GM18505 (cell line): ENCODE data around the gene CTIF.

Experiments
- ATAC-seq: cut with Tn5 transposase; IDR thresholded peaks from one replicate; pipeline ENCODE4 v1.9.1; 2021; ENCODE audit not compliant: unreplicated experiment
- POLR2A ChIP-seq: IDR thresholded peaks from 4 replicates; pipeline ENCODE4 v1.6.1; 2011; ENCODE audit warnings: borderline replicate concordance; ENCODE audit not compliant: insufficient read depth, insufficient read length; ENCODE audit errors: extremely low read depth

CTIF gene

DNA sequence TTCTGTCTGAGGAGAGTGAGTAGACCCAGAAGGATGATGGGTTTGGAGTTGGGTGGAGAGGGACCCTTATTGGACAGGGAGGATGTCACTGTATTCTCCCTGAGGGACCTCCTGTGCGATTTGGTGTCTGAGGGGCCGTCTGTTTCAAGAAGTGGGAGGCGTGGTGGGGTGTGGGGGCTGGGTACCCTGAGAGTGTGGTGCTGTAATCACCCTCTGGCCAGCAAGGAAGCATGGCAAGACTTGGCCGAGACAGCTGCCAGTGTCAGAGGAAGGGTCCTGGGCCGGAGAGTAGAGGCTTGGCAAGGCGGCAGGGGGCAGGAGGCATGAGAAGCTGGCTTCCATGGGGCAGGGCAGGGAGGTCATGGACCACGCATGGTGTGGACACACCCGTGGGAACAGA lies 43.1 kb downstream of the CTIF start:
- no peak for TF ChIP-seq POLR2A
- no peak for ATAC-seq

DNA sequence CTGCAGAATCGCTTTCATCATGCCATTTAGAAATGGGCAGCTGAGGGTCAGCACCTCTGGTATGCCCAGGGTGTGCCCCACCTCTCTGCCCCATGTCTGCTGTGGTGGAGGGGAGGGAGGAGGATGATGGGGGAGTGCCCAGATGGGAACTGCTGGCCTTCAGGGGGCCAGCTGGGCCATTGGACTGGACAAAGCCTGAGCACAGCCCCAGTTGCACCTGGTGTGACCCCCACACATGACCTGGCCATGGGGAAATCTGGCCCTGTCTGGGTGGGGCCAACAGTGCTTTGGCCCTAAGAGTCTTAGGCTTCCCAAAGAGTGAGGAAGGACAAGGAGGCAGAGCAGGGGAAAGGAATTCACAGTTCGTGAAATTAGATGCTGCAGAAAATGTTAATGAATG lies 44.1 kb downstream of the CTIF start:
- ATAC-seq, result no peak

DNA sequence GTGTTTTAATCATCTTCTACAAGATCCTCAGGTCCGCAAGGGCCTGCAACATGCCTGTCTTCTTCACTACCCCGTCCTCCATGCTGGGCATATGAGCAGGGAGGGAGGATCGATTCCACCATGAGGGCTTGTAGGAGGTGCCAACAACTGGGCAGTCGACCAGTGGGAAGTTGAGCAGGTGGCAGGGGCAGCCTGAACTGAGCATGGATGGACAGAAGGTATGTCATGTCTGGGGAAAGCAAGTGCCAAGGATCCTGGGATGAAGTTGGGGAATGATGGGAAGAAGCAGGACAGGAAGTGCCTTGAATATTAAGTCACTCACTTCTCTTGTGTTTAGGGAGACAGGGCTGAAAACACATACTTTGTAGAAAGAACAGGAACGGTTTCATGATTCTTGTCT lies 44.7 kb downstream of the CTIF start:
- no peak for ATAC-seq
- no peak for TF ChIP-seq POLR2A

More for the DNA sequence above, 44.1 kb downstream of the CTIF start:
- TF ChIP-seq POLR2A, result no peak

DNA sequence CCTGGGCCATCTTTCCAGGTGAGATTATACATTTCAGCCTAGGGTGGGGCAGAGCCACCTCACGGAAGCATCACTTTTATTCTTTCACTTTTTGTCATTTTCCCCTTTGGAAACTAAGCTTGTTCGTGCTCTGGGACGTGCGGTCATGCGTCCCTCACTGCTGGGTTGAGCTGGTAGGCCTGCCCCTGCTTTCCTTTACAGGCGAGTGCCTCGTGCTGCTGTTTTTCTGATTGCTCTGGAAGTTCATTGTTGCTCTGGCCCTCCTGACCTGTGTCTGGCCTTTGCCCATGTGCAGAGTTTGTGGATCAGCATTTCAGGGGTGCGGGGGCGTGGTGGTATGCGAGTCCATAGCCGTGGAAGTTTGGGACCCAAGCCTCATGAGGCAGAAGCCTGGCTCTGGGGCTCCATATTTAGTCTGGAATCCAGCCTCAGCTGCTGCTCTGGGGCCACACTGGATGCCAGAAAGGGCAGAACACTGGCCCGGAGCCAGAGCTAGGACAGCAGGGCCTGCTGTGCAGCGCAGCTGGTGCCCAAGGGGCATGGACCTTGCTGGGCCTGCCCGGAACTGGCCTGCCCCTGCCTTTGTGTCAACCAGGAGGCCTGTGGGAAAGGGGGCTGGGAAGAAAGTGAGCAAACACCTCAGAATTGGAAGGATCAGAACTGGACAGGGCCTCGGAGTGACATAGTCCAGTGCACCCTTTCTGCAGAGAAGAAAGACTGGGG lies 51.1 kb downstream of the CTIF start:
- TF ChIP-seq POLR2A, result no peak

DNA sequence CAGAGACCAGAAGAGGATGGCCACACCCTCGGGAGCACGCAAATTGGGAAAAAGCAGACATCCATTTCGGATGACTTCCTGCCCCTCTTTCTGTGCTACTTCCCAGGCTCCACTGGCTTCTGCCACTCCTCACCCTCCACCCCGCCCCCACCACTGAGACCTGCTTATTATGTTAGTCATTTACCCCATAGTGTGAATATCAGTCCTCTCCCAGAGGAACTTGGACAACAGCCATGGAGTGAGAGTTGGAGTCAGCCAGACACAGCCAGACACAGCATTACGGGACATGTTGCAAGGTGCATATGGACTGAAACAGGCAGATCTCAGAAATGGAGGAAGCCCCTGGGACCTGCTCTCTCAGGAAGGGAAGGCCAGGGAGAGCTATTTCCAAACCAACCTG lies 51.8 kb downstream of the CTIF start:
- no peak for TF ChIP-seq POLR2A
- ATAC-seq, result no peak

More for the DNA sequence above, 51.1 kb downstream of the CTIF start:
- no peak for ATAC-seq

DNA sequence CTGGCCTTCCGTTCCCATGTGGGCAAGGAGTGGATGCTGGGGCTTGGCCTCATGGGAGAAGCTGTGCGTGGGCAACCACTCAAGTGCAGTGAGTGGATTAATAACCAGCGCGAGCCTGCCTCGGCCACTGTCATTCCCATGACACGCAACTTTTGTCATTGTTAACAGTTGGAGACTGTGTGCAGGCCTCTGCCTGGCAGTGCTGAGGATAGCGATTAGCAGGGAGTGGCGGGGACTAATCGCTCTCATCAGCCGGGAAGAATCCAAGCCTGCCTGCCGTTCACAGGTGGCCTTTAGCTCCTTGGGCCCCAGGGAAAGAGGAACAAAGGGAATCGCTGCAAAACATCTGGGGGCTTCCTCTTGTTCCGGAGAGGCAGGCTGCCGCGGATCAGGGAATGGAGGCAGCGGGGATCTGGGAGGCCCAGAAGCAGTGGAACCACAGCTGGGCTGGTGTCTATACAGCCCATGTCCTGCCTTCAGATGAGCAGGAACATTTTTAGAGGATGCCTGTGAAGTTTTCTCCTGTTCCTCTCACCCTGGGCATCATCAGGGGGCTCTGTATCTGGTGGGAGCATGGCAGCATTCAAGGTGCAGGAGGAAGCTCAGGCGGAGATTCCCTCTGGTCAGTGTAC lies 53.8 kb downstream of the CTIF start:
- TF ChIP-seq POLR2A, result no peak
- ATAC-seq, result no peak

DNA sequence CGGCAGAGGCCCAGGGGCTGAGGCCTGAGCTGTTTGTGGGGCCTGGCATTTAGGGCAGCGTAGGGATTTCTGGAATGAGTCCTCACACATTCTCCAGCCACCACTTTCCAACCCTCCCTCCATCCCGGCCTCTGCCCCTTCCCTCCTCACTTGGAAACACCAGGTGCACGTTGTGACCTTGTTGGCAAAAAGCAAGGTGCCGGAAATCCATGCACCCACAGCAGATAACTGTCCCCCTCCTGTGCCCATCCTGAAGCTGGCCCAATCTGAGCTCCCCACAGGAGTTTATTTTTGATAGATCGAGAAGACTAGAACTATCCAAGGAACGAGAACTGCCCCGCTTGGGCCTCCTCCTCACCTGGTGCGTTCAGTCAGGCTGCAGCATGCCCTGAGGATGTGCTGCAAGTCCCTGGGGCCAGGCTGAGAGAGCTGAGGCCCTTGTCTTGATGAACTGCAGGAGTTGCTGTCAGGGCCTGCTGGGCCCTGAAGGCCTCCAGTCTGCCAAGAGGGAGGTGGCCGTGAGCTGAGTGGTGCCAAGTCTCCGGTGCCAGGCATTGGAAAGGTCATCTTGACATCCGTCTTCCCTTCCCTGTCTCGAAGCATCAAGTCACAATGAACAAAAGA lies 55.8 kb downstream of the CTIF start:
- TF ChIP-seq POLR2A, result no peak
- no peak for ATAC-seq

DNA sequence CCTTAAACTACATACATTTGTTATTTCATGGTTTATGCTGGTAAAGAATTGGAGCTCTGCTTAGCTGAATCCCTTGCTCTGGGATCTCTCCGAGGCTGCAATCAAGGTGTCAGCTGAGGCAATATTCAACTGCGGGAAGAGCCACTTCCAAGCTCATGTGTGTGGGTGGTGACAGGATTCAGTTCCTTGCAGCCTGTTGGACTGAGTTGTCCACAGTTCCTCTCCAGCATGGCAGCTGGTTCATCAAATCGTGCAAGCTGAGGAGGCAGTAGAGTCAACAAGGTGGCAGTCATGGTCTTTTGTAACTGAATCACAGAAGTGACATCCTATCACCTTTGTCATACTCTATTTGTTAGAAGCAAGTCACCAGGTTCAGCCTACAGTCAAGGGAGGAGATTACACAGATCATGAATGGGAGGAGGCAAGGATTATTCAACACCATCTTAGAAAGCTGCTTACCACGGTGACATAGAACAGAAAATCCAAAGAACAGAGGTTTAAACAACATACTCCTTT lies 56.9 kb downstream of the CTIF start:
- no peak for ATAC-seq
- TF ChIP-seq POLR2A, result no peak

DNA sequence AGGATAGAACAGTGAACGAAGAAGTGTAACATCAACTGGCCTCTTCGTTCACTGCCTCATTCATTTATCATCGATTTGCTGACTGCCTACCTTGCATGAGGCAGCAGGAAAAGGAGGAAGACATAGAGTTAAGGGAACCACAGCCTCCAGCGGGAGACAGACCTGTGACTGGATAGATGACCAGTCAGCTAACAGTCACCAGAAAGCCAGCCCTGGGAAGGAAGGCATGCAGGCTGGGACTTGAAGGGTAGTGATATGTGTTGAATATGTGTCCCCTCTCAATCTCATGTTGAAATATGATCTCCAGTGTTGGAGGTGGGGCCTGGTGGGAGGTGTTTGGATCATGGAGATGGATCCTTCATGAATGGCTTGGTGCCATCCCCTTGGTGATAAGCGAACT lies 58.3 kb downstream of the CTIF start:
- TF ChIP-seq POLR2A, result no peak
- ATAC-seq, result no peak

DNA sequence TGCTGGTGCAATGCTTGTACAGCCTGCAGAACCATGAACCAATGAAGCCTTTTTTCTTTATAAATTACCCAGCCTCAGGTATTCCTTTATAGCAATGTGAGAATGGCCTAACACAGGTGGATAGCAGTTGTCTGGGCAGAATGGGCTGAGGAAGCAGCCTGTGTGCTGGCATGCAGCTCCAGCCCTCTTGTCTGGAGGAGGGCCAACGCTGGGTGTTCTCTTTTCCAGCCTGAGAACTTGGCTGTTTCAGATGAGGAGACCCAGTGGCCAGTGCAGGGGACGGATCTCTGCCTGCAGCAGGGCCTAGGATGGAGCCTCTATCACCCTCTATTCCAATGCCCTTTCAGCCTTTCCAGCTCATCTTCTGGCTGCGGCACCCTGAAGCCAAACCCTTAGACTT lies 58.8 kb downstream of the CTIF start:
- no peak for ATAC-seq
- no peak for TF ChIP-seq POLR2A

DNA sequence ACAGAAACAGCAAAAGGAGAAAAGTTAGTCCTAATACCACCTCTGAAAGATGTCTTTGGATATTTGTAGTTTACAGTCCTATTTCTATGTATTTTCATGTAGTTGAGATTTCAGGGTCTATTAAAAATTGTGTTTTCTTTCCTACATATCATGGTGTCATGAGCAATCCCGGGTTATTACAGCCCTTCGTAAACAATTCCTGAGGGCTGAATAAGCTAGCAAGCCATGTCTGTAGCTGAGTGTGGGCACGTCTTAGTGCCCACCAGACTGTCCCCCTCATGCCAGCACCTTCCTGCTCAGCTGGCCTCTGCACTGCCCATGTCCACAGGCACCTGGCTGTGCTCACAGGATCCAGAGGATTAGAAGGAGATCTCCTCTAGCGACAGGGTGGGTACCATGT lies 60.6 kb downstream of the CTIF start:
- no peak for TF ChIP-seq POLR2A
- ATAC-seq, result no peak

DNA sequence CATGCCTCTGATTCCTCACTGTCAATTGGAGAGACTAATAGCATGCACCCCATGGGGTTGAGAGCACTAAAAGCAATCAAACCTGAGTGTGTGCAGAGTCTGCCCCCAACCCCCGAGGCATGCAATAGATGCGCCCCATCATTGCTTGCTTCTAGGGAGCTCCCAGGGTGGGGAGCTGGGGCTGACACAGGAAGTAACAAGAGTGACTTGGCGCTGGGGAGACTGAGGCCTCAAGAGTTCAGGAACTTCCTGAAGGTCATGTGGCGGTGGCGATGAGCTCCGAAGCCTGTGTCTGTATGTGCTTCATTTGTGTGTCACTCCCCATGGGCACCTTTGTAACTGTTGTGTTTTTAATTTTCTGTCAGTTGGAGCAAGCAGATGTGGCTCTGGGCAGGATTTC lies 61.2 kb downstream of the CTIF start:
- TF ChIP-seq POLR2A, result no peak

DNA sequence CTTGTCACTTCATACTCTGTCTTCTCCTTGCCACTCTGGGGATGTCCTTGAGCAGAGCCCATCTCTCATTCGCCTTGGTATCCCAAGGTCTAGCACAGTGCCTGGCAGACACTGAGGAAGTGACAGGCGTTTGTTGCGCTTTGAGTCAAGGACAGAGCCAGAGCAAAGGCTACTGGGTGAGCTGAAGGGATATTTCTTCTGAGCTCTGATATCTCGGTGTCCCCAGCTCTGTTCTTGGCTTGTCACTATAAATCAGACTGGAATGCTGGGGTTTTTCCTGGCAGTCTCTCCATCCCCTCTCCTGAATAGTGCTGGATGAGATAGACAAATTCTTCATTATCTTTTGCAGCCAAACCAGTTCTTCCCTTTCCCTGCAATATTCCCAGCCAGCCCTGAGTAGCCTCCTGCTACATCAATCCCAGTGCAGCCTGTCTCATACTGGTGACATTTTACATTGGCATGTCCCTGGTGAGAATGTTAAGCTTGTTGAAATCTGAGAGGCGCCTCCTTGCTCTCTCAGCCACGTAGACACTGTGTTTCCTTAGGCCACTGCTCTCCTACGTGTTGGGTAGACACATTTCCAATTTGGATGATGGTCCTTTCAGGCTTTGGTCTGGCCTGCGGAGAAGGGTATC lies 61.7 kb downstream of the CTIF start:
- TF ChIP-seq POLR2A, result no peak
- ATAC-seq, result no peak

More for the DNA sequence above, 61.2 kb downstream of the CTIF start:
- no peak for ATAC-seq
